ENCODE results near the gene KHNYN. TPM values are rescaled to one million over a fixed set of nuclear protein-coding genes. Genes with fewer than 3 reads are reported as not detected.

Gene KHNYN
- total and polyA plus RNA-seq, 2 experiments from 2014 or later = 35.7 to 90.7 TPM

DNA sequence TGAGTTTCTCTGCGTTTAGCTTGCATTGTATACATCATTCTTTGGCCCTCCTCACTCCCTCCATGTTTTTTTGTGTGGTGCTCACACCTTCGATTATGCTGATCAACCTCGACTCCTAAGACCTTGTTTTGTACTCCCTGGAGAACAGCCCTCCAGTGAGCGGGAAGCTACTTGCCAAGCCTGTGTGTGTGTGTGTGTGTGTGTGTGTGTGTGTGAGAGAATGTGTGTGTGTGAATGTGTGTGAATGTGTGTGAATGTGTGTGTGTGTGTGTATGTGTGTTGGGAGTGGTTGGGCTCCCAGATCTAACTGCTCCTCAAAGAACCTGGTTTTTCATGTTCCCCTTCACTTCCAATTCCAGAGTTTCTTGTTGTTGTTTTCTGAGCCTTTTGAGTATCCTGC, 24.9 kb upstream of the KHNYN start:
- no peak overlapping the region for H3K4me3 ChIP-seq
- no peaks in the 10 kb centered on the region for H3K36me3 ChIP-seq
- H3K27ac ChIP-seq = no peak overlapping the region
- DNase-seq (ENCODE audit: low read depth in 1 of 2, low spot score in 1 of 2) = no peak
- peaks cover 18% of the 10 kb centered on the region for H3K4me1 ChIP-seq (ENCODE audit: low read depth)
- no peaks in the 10 kb centered on the region for H3K9me3 ChIP-seq (ENCODE audit: low read depth)
- TF ChIP-seq, protein P1, sequence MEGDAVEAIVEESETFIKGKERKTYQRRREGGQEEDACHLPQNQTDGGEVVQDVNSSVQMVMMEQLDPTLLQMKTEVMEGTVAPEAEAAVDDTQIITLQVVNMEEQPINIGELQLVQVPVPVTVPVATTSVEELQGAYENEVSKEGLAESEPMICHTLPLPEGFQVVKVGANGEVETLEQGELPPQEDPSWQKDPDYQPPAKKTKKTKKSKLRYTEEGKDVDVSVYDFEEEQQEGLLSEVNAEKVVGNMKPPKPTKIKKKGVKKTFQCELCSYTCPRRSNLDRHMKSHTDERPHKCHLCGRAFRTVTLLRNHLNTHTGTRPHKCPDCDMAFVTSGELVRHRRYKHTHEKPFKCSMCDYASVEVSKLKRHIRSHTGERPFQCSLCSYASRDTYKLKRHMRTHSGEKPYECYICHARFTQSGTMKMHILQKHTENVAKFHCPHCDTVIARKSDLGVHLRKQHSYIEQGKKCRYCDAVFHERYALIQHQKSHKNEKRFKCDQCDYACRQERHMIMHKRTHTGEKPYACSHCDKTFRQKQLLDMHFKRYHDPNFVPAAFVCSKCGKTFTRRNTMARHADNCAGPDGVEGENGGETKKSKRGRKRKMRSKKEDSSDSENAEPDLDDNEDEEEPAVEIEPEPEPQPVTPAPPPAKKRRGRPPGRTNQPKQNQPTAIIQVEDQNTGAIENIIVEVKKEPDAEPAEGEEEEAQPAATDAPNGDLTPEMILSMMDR (IDR thresholded peaks at IDR 0.05; ENCODE audit: low read depth, low read length) = no peak
- H3K27me3 ChIP-seq = no peaks in the 10 kb centered on the region

DNA sequence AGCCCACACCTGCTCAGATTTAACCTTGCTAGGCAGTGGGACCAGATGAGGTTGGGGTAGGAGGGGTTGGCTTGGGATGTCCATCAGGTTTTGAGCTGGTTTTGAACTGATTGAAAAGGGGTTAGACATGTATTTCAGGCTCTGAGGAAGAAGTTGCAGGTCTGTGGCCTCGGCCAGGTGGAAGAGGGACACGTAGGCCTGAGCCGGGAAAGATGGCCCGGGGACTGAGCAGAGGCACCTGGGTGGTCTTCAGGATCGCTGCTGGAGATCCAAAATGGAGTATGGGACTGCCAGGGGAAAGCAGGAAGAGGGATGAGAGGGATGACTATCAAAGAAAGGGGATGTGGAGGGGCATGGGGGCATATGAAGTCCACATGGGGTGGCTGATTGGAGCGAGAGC, 23.3 kb upstream of the KHNYN start:
- H3K4me1 ChIP-seq (ENCODE audit: low read depth) = peaks cover 12% of the 10 kb centered on the region
- H3K27me3 ChIP-seq = no peaks in the 10 kb centered on the region
- no peak overlapping the region for H3K4me3 ChIP-seq
- no peaks in the 10 kb centered on the region for H3K9me3 ChIP-seq (ENCODE audit: low read depth)
- no peaks in the 10 kb centered on the region for H3K36me3 ChIP-seq
- DNase-seq (ENCODE audit: low read depth in 1 of 2, low spot score in 1 of 2) = no peak
- H3K27ac ChIP-seq = no peak overlapping the region
- TF ChIP-seq, protein P1 (IDR thresholded peaks at IDR 0.05; ENCODE audit: low read depth, low read length) = no peak

DNA sequence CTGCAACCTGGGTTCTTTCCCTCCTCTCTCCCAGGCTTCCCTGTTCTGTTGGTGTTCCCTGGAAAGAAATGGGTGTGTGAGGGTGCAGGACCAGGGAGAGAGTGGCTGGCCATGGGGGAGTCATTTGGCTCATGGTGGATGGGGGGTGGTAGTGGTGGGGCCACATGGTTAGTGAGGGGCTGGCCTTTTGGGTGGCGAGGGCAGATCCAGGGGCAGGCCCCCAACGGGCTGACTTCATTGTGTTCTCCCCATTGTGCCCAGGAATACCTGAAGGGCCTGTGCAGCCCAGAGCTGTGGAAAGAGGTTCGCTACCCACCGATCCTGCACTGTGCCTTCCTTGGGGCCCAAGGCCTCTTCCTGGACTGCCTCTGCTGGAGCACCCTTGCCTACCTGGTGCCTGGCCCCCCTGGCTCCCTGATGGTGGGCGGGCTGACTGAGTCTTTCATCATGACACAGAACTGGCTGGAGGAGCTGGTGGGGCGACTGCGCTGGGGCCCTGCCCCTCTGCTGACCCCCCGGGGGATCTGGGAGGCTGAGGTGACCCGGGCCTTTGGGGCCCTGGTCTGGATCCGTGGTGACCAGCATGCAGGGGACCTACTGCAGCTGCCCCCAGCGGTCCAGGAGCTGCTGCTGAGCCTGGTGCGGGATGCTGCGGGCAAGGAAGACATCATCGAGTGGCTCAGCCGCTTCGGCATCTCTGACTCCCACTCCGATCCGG, 22.0 kb upstream of the KHNYN start:
- Histone ChIP-seq H3K4me1 (ENCODE audit: low read depth) (peaks cover 10% of the 10 kb centered on the region), H3K4me3 (no peak overlapping the region), H3K9me3 (ENCODE audit: low read depth) (no peaks in the 10 kb centered on the region), H3K27ac (no peak overlapping the region), H3K36me3 (peaks cover under 1% of the 10 kb centered on the region), H3K27me3 (no peaks in the 10 kb centered on the region)
- TF ChIP-seq, protein P1 (IDR thresholded peaks at IDR 0.05; ENCODE audit: low read depth, low read length) = no peak
- no peak for DNase-seq (ENCODE audit: low read depth in 1 of 2, low spot score in 1 of 2)

DNA sequence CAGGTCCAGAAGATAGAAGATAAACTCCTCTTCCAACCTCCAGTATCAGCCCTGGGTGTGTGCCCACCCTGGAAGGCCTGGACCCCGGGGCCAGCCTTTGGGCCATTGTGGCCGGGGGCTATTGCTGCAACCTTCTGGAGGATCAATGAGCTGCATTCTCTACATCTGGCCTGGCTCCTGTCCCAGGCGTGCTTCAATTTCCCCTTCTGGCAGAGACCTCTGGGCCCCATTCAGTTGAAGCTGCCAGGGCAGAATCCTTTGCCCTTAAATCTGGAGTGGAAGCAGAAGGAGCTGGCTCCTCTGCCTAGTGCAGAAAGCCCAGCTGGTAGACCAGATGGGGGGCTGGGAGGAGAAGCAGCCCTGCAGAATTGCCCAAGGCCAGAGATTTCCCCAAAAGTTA, 21.0 kb upstream of the KHNYN start:
- Histone ChIP-seq H3K27ac (no peak overlapping the region), H3K4me3 (no peak overlapping the region), H3K36me3 (peaks cover 7% of the 10 kb centered on the region), H3K4me1 (ENCODE audit: low read depth) (no peaks in the 10 kb centered on the region), H3K27me3 (no peaks in the 10 kb centered on the region), H3K9me3 (ENCODE audit: low read depth) (no peaks in the 10 kb centered on the region)
- TF ChIP-seq, protein P1 (IDR thresholded peaks at IDR 0.05; ENCODE audit: low read depth, low read length) = no peak
- DNase-seq (ENCODE audit: low read depth in 1 of 2, low spot score in 1 of 2) = peak in 1 of 2 donors; percentile 24

DNA sequence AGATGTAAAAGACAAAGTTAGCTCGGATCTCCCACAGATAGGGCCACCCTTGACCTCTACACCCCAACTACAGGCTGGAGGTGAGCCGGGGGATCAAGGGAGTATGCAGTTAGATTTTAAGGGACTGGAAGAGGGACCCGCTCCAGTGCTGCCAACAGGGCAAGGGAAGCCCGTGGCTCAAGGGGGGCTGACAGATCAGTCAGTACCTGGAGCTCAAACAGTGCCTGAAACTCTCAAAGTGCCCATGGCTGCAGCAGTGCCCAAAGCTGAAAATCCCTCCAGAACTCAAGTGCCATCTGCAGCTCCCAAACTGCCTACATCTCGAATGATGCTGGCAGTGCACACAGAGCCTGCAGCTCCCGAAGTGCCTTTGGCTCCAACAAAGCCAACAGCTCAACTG, 20.6 kb upstream of the KHNYN start:
- H3K4me1 ChIP-seq (ENCODE audit: low read depth) = no peaks in the 10 kb centered on the region
- TF ChIP-seq, protein P1 (IDR thresholded peaks at IDR 0.05; ENCODE audit: low read depth, low read length) = no peak
- no peak overlapping the region for H3K27ac ChIP-seq
- H3K4me3 ChIP-seq = no peak overlapping the region
- H3K27me3 ChIP-seq = no peaks in the 10 kb centered on the region
- DNase-seq (ENCODE audit: low read depth in 1 of 2, low spot score in 1 of 2) = no peak
- H3K9me3 ChIP-seq (ENCODE audit: low read depth) = no peaks in the 10 kb centered on the region
- H3K36me3 ChIP-seq = peaks cover 11% of the 10 kb centered on the region
